Pancreas (tissue), 10 donors: Measurements from ENCODE around the gene AUTS2. TPM values are rescaled to one million over a fixed set of nuclear protein-coding genes. Genes with fewer than 3 reads are reported as not detected.

ENCODE experiments used
- ATAC-seq, 4 donors: fragments of 200-7000 bp; cut with Tn5 transposase; one replicate each; pipeline versions ENCODE4 v1.8.0 to v1.9.1; 2020; ENCODE audit warnings: mild to moderate bottlenecking in 4 of 4, moderate library complexity in 4 of 4
- DNase-seq, 6 donors: peaks; one replicate each; pipeline ENCODE4 v3.0.0-alpha.2; 2020
- FAIRE-seq: peaks from 2 replicates; lab custom pipeline; 2012; peaks lifted over from hg19 to GRCh38; lab: Jason Lieb, UNC
- H3K27ac ChIP-seq, 4 donors: fragments of 200-600 bp; sonication (generic); 1 replicate in 3 of 4; 2 replicates in 1 of 4; pipeline versions ENCODE4 v1.5.0 to v1.8.0; 2020
- H3K27me3 ChIP-seq, 4 donors: fragments of 200-600 bp; one replicate each; pipeline ENCODE4 v1.8.0; 2021
- H3K36me3 ChIP-seq, 3 donors: fragments of 200-600 bp; sonication (generic) in 1 of 3; one replicate each; pipeline versions ENCODE4 v1.5.0 to v1.8.0; 2020 to 2021
- H3K4me1 ChIP-seq, 3 donors: fragments of 200-600 bp; one replicate each; pipeline ENCODE4 v1.8.0; 2021
- H3K4me3 ChIP-seq, 4 donors: fragments of 200-600 bp; sonication (generic) in 2 of 4; one replicate each; pipeline versions ENCODE4 v1.5.0 to v1.8.0; 2020 to 2021
- H3K9me3 ChIP-seq, 4 donors: fragments of 200-600 bp; one replicate each; pipeline ENCODE4 v1.8.0; 2021
- WGBS, 2 donors: extraction: QIAGEN DNeasy Blood & Tissue Kit; methylation state at CpG; one replicate each; pipeline ENCODE4 v1.1.7; 2013; 5-methylcytosine and 5-hydroxymethylcytosine counted together
- intact Hi-C, 3 donors: fragments of 100-400 bp; cut with DNase I; formaldehyde crosslinking; loops; one replicate each; pipeline versions ENCODE4 v1.11.1 to v1.14.2; 2022
- polyA plus RNA-seq, 2 donors: library from polyadenylated mRNA; stranded (reverse); fragments of 200-250 nt; gene quantifications; one replicate each; pipeline ENCODE4 v1.2.3, GENCODE V29; 2013
- total RNA-seq, 6 donors: library from RNA; stranded (reverse); fragmentation: NEBNext Ultra II Directional in 4 of 6; extraction: Animal tissue kit (Norgen Biotek cat#: 25700) in 4 of 6; gene quantifications; one replicate each; pipeline versions ENCODE4 v1.2.1 to v1.2.4, GENCODE V29; 2021 to 2023
- TF ChIP-seq, protein P1 (sequence below), 4 donors: fragments of 200-600 bp; sonication (generic) in 3 of 4; IDR thresholded peaks; one replicate each; pipeline versions ENCODE4 v1.5.0 to v1.8.0; 2021; ENCODE audit warnings: antibody characterized with exemption in 4 of 4
- donor health status: healthy with polysubstance abuse.
- donor health status: DM: no; HTN: no; CAD: no; lungs with moderate emphysema.
- donor health status: DM: no; HTN: no; CAD: no.
- donor health status: control.
- donor health status: control.
- donor health status: Bipolar disorder and iron deficiency.
- donor health status: DM: yes; HTN: yes; CAD: no.
- donor health status: DM: no; HTN: no; CAD: no.
- donor health status: DM: no; HTN: no; CAD: no.
- donor health status: DM: yes; HTN: yes; CAD: no.

Gene AUTS2
- total and polyA plus RNA-seq, 8 donors: 5.8 to 16.8 (median 9.9) TPM

DNA sequence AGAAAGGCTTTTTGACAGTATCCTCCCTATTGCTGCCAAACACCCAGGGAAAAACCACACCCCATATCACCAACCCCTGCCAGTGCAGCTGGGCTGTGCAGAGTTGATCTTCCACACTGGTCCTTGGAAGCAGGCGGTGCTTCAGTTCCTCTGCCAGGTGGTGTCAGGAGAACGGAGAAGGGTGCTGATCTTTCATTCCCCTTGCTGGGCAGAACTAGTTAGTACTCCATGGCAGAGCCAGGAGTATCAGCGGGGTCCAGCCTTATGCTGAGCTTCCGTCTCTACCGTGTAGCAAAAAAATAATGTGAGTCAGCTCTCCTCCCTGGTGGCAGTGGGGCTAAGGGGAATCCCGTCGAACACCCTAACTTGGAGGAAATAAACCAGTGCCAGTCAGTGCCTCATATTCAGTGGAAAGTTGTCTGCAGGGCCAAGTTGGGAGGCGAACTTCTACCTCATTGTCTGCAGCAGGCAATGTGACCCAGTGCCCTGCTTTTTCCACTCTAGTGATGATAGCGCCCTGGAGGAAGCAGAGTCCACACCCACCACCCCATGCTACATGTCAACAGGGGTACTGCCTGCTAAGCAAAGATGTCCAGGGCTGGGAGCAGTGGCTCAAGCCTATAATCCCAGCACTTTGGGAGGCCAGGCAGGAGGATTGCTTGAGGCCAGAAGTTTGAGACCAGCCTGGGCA, 175.4 kb downstream of the AUTS2 start:
- FAIRE-seq (no peak), ATAC-seq (peak in 2 of 4 donors; percentile 45 to 57), DNase-seq (no peak)
- WGBS, 2 donors: 82 to 87% methylated on average over 9 of the region's 9 CpGs
- H3K27ac ChIP-seq: no peak overlapping the region
- no peaks in the 10 kb centered on the region for H3K27me3 ChIP-seq
- peaks cover 0 to 5% (median 0%) of the 10 kb centered on the region in 3 donors for H3K4me1 ChIP-seq
- intact Hi-C loops: no loop called here
- H3K4me3 ChIP-seq: no peak overlapping the region
- H3K36me3 ChIP-seq: no peaks in the 10 kb centered on the region
- TF ChIP-seq, protein P1, sequence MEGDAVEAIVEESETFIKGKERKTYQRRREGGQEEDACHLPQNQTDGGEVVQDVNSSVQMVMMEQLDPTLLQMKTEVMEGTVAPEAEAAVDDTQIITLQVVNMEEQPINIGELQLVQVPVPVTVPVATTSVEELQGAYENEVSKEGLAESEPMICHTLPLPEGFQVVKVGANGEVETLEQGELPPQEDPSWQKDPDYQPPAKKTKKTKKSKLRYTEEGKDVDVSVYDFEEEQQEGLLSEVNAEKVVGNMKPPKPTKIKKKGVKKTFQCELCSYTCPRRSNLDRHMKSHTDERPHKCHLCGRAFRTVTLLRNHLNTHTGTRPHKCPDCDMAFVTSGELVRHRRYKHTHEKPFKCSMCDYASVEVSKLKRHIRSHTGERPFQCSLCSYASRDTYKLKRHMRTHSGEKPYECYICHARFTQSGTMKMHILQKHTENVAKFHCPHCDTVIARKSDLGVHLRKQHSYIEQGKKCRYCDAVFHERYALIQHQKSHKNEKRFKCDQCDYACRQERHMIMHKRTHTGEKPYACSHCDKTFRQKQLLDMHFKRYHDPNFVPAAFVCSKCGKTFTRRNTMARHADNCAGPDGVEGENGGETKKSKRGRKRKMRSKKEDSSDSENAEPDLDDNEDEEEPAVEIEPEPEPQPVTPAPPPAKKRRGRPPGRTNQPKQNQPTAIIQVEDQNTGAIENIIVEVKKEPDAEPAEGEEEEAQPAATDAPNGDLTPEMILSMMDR (IDR thresholded peaks at IDR 0.05): no peak
- H3K9me3 ChIP-seq: no peaks in the 10 kb centered on the region

GRCh38 chr7:69775231-69775771, 177.0 kb downstream of the AUTS2 start:
- H3K9me3 ChIP-seq: no peaks in the 10 kb centered on the region
- FAIRE-seq: no peak
- no peak overlapping the region for H3K4me3 ChIP-seq
- no peaks in the 10 kb centered on the region for H3K36me3 ChIP-seq
- H3K27ac ChIP-seq: no peak overlapping the region
- ATAC-seq: peak in 2 of 4 donors; percentile 35 to 47
- no peaks in the 10 kb centered on the region for H3K4me1 ChIP-seq
- intact Hi-C loops: no loop called here
- no peak for DNase-seq
- no peaks in the 10 kb centered on the region for H3K27me3 ChIP-seq
- 86 to 87% methylated on average over 6 of the region's 6 CpGs for WGBS, 2 donors
- TF ChIP-seq, protein P1 (IDR thresholded peaks at IDR 0.05): no peak

- no peak overlapping the region for H3K27ac ChIP-seq
- intact Hi-C loops: no loop called here
- H3K36me3 ChIP-seq: no peaks in the 10 kb centered on the region
- H3K9me3 ChIP-seq: no peaks in the 10 kb centered on the region
- WGBS, 2 donors: 70 to 71% methylated on average over 1 of the region's 1 CpG
- FAIRE-seq (no peak), DNase-seq (no peak), ATAC-seq (no peak)
- no peak overlapping the region for H3K4me3 ChIP-seq
- no peaks in the 10 kb centered on the region for H3K27me3 ChIP-seq
- TF ChIP-seq, protein P1 (IDR thresholded peaks at IDR 0.05): no peak
- no peaks in the 10 kb centered on the region for H3K4me1 ChIP-seq
These were observed 178.3 kb downstream of the AUTS2 start for GRCh38 chr7:69776611-69777010.

- ATAC-seq (no peak), DNase-seq (no peak), FAIRE-seq (no peak)
- intact Hi-C loops: no loop called here
- H3K36me3 ChIP-seq: no peaks in the 10 kb centered on the region
- no peaks in the 10 kb centered on the region for H3K9me3 ChIP-seq
- H3K27me3 ChIP-seq: no peaks in the 10 kb centered on the region
- no peak overlapping the region for H3K27ac ChIP-seq
- H3K4me3 ChIP-seq: no peak overlapping the region
- H3K4me1 ChIP-seq: no peaks in the 10 kb centered on the region
- TF ChIP-seq, protein P1 (IDR thresholded peaks at IDR 0.05): no peak
These were observed 179.9 kb downstream of the AUTS2 start for GRCh38 chr7:69778138-69778537.

DNA sequence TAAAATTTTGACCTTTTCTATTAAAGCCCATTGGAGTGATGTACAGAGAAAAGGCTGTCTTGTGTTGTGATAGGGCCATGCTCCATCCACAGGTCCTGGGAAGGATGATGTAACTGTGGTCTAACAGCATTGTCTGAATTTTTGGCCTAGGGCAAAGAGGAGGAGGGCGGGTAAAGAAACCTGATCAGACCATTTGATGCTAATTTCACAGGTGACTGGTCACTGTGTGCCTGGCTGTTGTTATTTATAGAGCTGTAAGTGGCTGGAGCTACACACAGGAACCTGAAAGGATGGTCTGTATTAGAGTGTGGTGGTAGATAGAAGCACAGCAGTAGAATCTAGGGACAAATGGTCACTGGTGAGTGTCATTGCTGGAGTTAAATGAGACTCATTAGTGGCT, 182.1 kb downstream of the AUTS2 start:
- TF ChIP-seq, protein P1 (IDR thresholded peaks at IDR 0.05): no peak
- H3K27ac ChIP-seq: no peak overlapping the region

More for the DNA sequence above, 182.1 kb downstream of the AUTS2 start:
- no peak for ATAC-seq
- WGBS, 2 donors: 88 to 93% methylated on average over 1 of the region's 1 CpG
- intact Hi-C loops: no loop called here
- DNase-seq: no peak
- Histone ChIP-seq H3K9me3 (no peaks in the 10 kb centered on the region), H3K27me3 (no peaks in the 10 kb centered on the region), H3K4me1 (no peaks in the 10 kb centered on the region), H3K4me3 (no peak overlapping the region), H3K36me3 (no peaks in the 10 kb centered on the region)
- FAIRE-seq: no peak
